HepG2 (cell line): Measurements from ENCODE around the gene ERC1. TPM values are rescaled to one million over a fixed set of nuclear protein-coding genes. Genes with fewer than 3 reads are reported as not detected.
A peak's percentile ranks its signal among the peaks of the same experiment; 100 is the strongest.

Source experiments
- EP300 ChIP-seq, 3 experiments: sonication (generic) in 1 of 3; formaldehyde crosslinking in 1 of 3; IDR thresholded peaks; 2 replicates each; pipeline versions ENCODE4 v1.5.1 to v1.6.1; 2011 to 2020; ENCODE audit warnings: low read depth in 2 of 3, low read length in 2 of 3, borderline replicate concordance in 1 of 3, improper control_type of control experiment in 1 of 3, mild to moderate bottlenecking in 1 of 3, missing genetic modification reagents in 1 of 3, moderate library complexity in 1 of 3
- HCFC1 ChIP-seq: fragments of 150-350 bp; IDR thresholded peaks from 2 replicates; pipeline ENCODE4 v1.6.1; 2014; ENCODE audit warnings: low read depth, low read length
- HNRNPH1 ChIP-seq: fragments of 200-400 bp; formaldehyde crosslinking; optimal IDR thresholded peaks from 2 replicates; pipeline ENCODE3; 2017; ENCODE audit warnings: mild to moderate bottlenecking, low read depth, low read length
- SP2 ChIP-seq: sonication (generic); formaldehyde crosslinking; IDR thresholded peaks from 2 replicates; pipeline ENCODE4 v1.5.1; 2020; ENCODE audit warnings: mild to moderate bottlenecking, missing genetic modification reagents
- ZNF230 ChIP-seq: sonication (generic); formaldehyde crosslinking; IDR thresholded peaks from 2 replicates; pipeline ENCODE4 v1.4.0; 2020; ENCODE audit warnings: mild to moderate bottlenecking, missing genetic modification reagents
- ZNF33A ChIP-seq: sonication (generic); formaldehyde crosslinking; IDR thresholded peaks from 2 replicates; pipeline ENCODE4 v1.5.1; 2020; ENCODE audit warnings: missing genetic modification reagents, mild to moderate bottlenecking, moderate library complexity, borderline replicate concordance
- ZNF441 ChIP-seq: sonication (generic); formaldehyde crosslinking; IDR thresholded peaks from 2 replicates; pipeline ENCODE4 v1.7.0; 2021; ENCODE audit warnings: missing genetic modification reagents, borderline replicate concordance
- ZNF720 ChIP-seq: sonication (generic); formaldehyde crosslinking; IDR thresholded peaks from 2 replicates; pipeline ENCODE4 v1.4.0; 2020; ENCODE audit warnings: missing genetic modification reagents
- ZSCAN30 ChIP-seq: sonication (generic); formaldehyde crosslinking; IDR thresholded peaks from 2 replicates; pipeline ENCODE4 v1.5.0; 2020; ENCODE audit warnings: mild to moderate bottlenecking, missing genetic modification reagents
- polyA plus RNA-seq, 8 experiments: library from polyadenylated mRNA; depleted of rRNA in 3 of 8; stranded (reverse) in 7 of 8; unstranded in 1 of 8; fragments of >200 nt; fragmentation: Illumina TruSeq in 4 of 8; extraction: Trizol in 4 of 8; gene quantifications; 2 replicates each; pipeline versions ENCODE4 v1.2.1 to v1.2.3, GENCODE V29; 2011 to 2016; ENCODE audit warnings: low read depth in 4 of 8, missing spikeins in 1 of 8, mixed read lengths in 1 of 8; ENCODE audit not compliant: insufficient read depth in 1 of 8
- total RNA-seq, 5 experiments: library from RNA; depleted of rRNA; stranded (reverse); fragments of >200 nt; fragmentation: Illumina TruSeq; extraction: Trizol; gene quantifications; 2 replicates each; pipeline ENCODE4 v1.2.3, GENCODE V29; 2016; ENCODE audit warnings: low read depth in 1 of 5
- TF ChIP-seq, protein P1 (sequence below): sonication (generic); formaldehyde crosslinking; IDR thresholded peaks from 2 replicates; pipeline ENCODE4 v1.4.0; 2020; ENCODE audit warnings: mild to moderate bottlenecking, missing genetic modification reagents
- TF ChIP-seq, protein P2 (sequence below): sonication (generic); formaldehyde crosslinking; IDR thresholded peaks from 2 replicates; pipeline ENCODE4 v1.4.0; 2020; ENCODE audit warnings: missing genetic modification reagents, mild to moderate bottlenecking, borderline replicate concordance
- TF ChIP-seq, protein P3 (sequence below): sonication (generic); formaldehyde crosslinking; IDR thresholded peaks from 2 replicates; pipeline ENCODE4 v1.4.0; 2020; ENCODE audit warnings: missing genetic modification reagents
- TF ChIP-seq, protein P4 (sequence below): sonication (generic); formaldehyde crosslinking; conservative IDR thresholded peaks from 2 replicates; pipeline ENCODE4 v1.4.0; 2020; ENCODE audit warnings: missing genetic modification reagents

Gene ERC1
- total and polyA plus RNA-seq, 2 of the 13 experiments (the other 11 are each of a cell fraction or from before 2014, with no cell fraction given): 6.1 to 12.4 TPM

DNA sequence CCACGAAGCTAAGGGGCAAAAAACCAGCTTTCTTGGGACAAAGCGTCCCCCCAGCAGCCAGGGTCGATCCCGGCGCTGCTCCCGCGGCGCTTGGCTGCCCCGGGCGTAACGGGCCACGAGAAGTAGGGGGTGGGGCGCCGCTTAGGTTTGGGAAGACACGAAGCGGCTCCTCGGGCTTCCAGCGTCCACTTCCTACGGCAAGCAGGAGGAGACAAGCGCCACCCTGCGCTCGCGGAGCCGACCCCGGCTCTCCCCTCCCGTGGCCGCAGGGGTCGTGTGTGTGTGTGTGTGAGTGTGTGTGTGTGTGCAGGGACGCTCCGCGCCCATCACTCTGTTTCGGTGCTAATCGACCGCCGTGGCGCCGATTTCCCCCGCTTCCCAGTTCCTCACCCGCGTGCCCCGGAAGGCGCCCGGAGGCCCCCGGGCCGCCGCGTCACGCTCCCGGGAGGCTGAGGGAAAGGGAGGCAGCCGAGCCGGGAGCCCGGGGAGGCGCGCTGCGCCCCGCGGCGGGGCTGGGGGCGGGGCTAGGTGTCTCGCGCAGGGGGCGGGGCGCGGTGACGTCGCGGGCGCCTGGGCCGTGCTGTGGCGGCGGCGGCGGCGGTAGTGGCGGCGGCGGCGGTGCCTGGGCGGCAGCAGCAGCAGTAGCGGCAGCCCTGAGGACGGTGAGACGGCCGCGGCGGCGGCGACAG lies at the start of gene ERC1 (continued):
- TF ChIP-seq, protein P1, sequence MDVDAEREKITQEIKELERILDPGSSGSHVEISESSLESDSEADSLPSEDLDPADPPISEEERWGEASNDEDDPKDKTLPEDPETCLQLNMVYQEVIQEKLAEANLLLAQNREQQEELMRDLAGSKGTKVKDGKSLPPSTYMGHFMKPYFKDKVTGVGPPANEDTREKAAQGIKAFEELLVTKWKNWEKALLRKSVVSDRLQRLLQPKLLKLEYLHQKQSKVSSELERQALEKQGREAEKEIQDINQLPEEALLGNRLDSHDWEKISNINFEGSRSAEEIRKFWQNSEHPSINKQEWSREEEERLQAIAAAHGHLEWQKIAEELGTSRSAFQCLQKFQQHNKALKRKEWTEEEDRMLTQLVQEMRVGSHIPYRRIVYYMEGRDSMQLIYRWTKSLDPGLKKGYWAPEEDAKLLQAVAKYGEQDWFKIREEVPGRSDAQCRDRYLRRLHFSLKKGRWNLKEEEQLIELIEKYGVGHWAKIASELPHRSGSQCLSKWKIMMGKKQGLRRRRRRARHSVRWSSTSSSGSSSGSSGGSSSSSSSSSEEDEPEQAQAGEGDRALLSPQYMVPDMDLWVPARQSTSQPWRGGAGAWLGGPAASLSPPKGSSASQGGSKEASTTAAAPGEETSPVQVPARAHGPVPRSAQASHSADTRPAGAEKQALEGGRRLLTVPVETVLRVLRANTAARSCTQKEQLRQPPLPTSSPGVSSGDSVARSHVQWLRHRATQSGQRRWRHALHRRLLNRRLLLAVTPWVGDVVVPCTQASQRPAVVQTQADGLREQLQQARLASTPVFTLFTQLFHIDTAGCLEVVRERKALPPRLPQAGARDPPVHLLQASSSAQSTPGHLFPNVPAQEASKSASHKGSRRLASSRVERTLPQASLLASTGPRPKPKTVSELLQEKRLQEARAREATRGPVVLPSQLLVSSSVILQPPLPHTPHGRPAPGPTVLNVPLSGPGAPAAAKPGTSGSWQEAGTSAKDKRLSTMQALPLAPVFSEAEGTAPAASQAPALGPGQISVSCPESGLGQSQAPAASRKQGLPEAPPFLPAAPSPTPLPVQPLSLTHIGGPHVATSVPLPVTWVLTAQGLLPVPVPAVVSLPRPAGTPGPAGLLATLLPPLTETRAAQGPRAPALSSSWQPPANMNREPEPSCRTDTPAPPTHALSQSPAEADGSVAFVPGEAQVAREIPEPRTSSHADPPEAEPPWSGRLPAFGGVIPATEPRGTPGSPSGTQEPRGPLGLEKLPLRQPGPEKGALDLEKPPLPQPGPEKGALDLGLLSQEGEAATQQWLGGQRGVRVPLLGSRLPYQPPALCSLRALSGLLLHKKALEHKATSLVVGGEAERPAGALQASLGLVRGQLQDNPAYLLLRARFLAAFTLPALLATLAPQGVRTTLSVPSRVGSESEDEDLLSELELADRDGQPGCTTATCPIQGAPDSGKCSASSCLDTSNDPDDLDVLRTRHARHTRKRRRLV (CRISPR knock-in tag): 0 out of 2 replicates have a peak, but pooled peaks have one; percentile 43
- peak in 1 of 2 experiments; percentile 13; a peak in 1 of 4 replicates for TF ChIP-seq EP300 (IDR thresholded peaks at IDR 0.05; ENCODE audit: low read depth in 2 of 2, low read length in 2 of 2)
- TF ChIP-seq EP300 (CRISPR knock-in tag; IDR thresholded peaks at IDR 0.05; ENCODE audit: borderline replicate concordance): no peak; the same call in 1 of the 2 replicates
- TF ChIP-seq HNRNPH1: no peak
- peak; percentile 49; the same call in 1 of the 2 replicates for TF ChIP-seq SP2 (CRISPR knock-in tag)
- TF ChIP-seq, protein P2, sequence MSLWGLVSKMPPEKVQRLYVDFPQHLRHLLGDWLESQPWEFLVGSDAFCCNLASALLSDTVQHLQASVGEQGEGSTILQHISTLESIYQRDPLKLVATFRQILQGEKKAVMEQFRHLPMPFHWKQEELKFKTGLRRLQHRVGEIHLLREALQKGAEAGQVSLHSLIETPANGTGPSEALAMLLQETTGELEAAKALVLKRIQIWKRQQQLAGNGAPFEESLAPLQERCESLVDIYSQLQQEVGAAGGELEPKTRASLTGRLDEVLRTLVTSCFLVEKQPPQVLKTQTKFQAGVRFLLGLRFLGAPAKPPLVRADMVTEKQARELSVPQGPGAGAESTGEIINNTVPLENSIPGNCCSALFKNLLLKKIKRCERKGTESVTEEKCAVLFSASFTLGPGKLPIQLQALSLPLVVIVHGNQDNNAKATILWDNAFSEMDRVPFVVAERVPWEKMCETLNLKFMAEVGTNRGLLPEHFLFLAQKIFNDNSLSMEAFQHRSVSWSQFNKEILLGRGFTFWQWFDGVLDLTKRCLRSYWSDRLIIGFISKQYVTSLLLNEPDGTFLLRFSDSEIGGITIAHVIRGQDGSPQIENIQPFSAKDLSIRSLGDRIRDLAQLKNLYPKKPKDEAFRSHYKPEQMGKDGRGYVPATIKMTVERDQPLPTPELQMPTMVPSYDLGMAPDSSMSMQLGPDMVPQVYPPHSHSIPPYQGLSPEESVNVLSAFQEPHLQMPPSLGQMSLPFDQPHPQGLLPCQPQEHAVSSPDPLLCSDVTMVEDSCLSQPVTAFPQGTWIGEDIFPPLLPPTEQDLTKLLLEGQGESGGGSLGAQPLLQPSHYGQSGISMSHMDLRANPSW (CRISPR knock-in tag): no peak; the same call in 1 of the 2 replicates
- TF ChIP-seq, protein P3, sequence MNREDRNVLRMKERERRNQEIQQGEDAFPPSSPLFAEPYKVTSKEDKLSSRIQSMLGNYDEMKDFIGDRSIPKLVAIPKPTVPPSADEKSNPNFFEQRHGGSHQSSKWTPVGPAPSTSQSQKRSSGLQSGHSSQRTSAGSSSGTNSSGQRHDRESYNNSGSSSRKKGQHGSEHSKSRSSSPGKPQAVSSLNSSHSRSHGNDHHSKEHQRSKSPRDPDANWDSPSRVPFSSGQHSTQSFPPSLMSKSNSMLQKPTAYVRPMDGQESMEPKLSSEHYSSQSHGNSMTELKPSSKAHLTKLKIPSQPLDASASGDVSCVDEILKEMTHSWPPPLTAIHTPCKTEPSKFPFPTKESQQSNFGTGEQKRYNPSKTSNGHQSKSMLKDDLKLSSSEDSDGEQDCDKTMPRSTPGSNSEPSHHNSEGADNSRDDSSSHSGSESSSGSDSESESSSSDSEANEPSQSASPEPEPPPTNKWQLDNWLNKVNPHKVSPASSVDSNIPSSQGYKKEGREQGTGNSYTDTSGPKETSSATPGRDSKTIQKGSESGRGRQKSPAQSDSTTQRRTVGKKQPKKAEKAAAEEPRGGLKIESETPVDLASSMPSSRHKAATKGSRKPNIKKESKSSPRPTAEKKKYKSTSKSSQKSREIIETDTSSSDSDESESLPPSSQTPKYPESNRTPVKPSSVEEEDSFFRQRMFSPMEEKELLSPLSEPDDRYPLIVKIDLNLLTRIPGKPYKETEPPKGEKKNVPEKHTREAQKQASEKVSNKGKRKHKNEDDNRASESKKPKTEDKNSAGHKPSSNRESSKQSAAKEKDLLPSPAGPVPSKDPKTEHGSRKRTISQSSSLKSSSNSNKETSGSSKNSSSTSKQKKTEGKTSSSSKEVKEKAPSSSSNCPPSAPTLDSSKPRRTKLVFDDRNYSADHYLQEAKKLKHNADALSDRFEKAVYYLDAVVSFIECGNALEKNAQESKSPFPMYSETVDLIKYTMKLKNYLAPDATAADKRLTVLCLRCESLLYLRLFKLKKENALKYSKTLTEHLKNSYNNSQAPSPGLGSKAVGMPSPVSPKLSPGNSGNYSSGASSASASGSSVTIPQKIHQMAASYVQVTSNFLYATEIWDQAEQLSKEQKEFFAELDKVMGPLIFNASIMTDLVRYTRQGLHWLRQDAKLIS (CRISPR knock-in tag): no peak
- no peak for TF ChIP-seq ZNF720
- TF ChIP-seq ZNF230: peak; percentile 78; the same call in 1 of the 2 replicates
- TF ChIP-seq ZSCAN30: no peak
- peak; percentile 99 for TF ChIP-seq ZNF441 (CRISPR knock-in tag)
- TF ChIP-seq, protein P4, sequence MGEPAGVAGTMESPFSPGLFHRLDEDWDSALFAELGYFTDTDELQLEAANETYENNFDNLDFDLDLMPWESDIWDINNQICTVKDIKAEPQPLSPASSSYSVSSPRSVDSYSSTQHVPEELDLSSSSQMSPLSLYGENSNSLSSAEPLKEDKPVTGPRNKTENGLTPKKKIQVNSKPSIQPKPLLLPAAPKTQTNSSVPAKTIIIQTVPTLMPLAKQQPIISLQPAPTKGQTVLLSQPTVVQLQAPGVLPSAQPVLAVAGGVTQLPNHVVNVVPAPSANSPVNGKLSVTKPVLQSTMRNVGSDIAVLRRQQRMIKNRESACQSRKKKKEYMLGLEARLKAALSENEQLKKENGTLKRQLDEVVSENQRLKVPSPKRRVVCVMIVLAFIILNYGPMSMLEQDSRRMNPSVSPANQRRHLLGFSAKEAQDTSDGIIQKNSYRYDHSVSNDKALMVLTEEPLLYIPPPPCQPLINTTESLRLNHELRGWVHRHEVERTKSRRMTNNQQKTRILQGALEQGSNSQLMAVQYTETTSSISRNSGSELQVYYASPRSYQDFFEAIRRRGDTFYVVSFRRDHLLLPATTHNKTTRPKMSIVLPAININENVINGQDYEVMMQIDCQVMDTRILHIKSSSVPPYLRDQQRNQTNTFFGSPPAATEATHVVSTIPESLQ (CRISPR knock-in tag): 0 out of 2 replicates have a peak, but pooled peaks have one; percentile 15
- TF ChIP-seq ZNF33A: no peak
- TF ChIP-seq HCFC1: no peak
